OCI-LY1 (cell line): ENCODE data around the gene CMC2.

Experiments
- EZH2 ChIP-seq: fragments of 200-600 bp; sonication (generic), shearing (Covaris generic); IDR thresholded peaks from 2 replicates; pipeline ENCODE4 v1.8.0; 2017; ENCODE audit warnings: borderline replicate concordance, mixed run types, mild to moderate bottlenecking, antibody characterized with exemption, low read length, moderate library complexity, mixed read lengths
- TF ChIP-seq, protein P1 (sequence below): fragments of 200-600 bp; sonication (generic), shearing (Covaris generic); IDR thresholded peaks from 2 replicates; pipeline ENCODE4 v1.5.1; 2017; ENCODE audit warnings: mild to moderate bottlenecking, antibody characterized with exemption, low read length, moderate library complexity, mixed read lengths

DNA sequence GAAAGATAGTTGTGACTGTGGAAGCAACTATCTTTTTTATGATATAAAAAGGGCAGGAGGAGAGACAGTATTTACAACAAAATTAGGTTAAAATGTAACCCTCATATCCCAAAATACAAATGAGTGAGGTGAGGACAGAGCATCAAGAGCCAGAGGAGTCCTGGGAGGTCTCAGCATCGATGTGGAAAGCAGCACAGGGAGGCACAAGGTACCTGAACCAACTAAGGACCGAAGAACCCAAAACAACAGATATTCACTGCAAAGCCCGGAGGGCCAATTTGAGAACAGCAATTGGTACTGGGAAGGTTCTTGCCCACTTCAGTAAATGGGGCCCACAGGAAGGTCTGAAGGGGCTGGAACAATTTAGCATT, 37.6 kb downstream of the CMC2 start:
- TF ChIP-seq, protein P1, sequence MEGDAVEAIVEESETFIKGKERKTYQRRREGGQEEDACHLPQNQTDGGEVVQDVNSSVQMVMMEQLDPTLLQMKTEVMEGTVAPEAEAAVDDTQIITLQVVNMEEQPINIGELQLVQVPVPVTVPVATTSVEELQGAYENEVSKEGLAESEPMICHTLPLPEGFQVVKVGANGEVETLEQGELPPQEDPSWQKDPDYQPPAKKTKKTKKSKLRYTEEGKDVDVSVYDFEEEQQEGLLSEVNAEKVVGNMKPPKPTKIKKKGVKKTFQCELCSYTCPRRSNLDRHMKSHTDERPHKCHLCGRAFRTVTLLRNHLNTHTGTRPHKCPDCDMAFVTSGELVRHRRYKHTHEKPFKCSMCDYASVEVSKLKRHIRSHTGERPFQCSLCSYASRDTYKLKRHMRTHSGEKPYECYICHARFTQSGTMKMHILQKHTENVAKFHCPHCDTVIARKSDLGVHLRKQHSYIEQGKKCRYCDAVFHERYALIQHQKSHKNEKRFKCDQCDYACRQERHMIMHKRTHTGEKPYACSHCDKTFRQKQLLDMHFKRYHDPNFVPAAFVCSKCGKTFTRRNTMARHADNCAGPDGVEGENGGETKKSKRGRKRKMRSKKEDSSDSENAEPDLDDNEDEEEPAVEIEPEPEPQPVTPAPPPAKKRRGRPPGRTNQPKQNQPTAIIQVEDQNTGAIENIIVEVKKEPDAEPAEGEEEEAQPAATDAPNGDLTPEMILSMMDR, result no peak
- no peak for TF ChIP-seq EZH2
